IMR-90 (cell line): ENCODE measurements around the gene TMEM212.

ENCODE experiments used
- CTCF ChIP-seq: conservative IDR thresholded peaks from 2 replicates; pipeline ENCODE4 v1.5.1; 2012; ENCODE audit warnings: mild to moderate bottlenecking, low read depth, low read length, improper control_type of control experiment
- MXI1 ChIP-seq: IDR thresholded peaks from 2 replicates; pipeline ENCODE4 v1.6.1; 2012; ENCODE audit warnings: low read depth, mild to moderate bottlenecking, low read length, moderate library complexity, borderline replicate concordance
- RFX5 ChIP-seq: IDR thresholded peaks from 2 replicates; pipeline ENCODE4 v1.8.0; 2012; ENCODE audit warnings: low read depth, mild to moderate bottlenecking, low read length, moderate library complexity

- TF ChIP-seq CTCF (no peak), RFX5 (no peak), MXI1 (no peak)
These were observed 52.8 kb downstream of the TMEM212 start for GRCh38 chr3:171895900-171896299.
